NCI-H226 (cell line): ENCODE data around the gene KCND2.
"Not testable (repeated sequence)": the region's sequence is repeated elsewhere in the genome, so short reads cannot be mapped to it uniquely, and the experiment has no call there.

Source experiments
- DNase-seq: peaks from one replicate; pipeline ENCODE4 v3.0.0-alpha.2; 2015

KCND2 gene

GRCh38 chr7:120502825-120503224 lies 229.8 kb downstream of the KCND2 start:
- DNase-seq: no peak

GRCh38 chr7:120504386-120504785 lies 231.4 kb downstream of the KCND2 start:
- no peak for DNase-seq

- DNase-seq: no peak
Observed at GRCh38 chr7:120505770-120506169, 232.8 kb downstream of the KCND2 start.

- DNase-seq: no peak
Observed at GRCh38 chr7:120512701-120513100, 239.7 kb downstream of the KCND2 start.

- DNase-seq: no peak
Observed at GRCh38 chr7:120519224-120519623, 246.2 kb downstream of the KCND2 start.

GRCh38 chr7:120521761-120522737 lies 249.1 kb downstream of the KCND2 start:
- peak; percentile 16 for DNase-seq

- no peak for DNase-seq
Observed at GRCh38 chr7:120523985-120524384, 251.0 kb downstream of the KCND2 start.

- DNase-seq: no peak
Observed at GRCh38 chr7:120526902-120527509, 254.0 kb downstream of the KCND2 start.

- DNase-seq: no peak
Observed at GRCh38 chr7:120529736-120530135, 256.8 kb downstream of the KCND2 start.

GRCh38 chr7:120538335-120538734 lies 265.4 kb downstream of the KCND2 start:
- DNase-seq: no peak

GRCh38 chr7:120539321-120539720 lies 266.3 kb downstream of the KCND2 start:
- no peak for DNase-seq

GRCh38 chr7:120547605-120548004 lies 274.6 kb downstream of the KCND2 start:
- no peak for DNase-seq

- peak; percentile 41 for DNase-seq
Observed at GRCh38 chr7:120550494-120551048, 277.6 kb downstream of the KCND2 start.

- DNase-seq: no peak
Observed at GRCh38 chr7:120553491-120553890, 280.5 kb downstream of the KCND2 start.

GRCh38 chr7:120554960-120555571 lies 282.1 kb downstream of the KCND2 start:
- DNase-seq: peak; percentile 24

GRCh38 chr7:120564145-120564544 lies 291.2 kb downstream of the KCND2 start:
- no peak for DNase-seq

GRCh38 chr7:120567204-120567603 lies 294.2 kb downstream of the KCND2 start:
- DNase-seq: no peak

- not testable (repeated sequence) for DNase-seq
Observed at GRCh38 chr7:120578657-120579056, 305.7 kb downstream of the KCND2 start.

GRCh38 chr7:120582916-120583315 lies 309.9 kb downstream of the KCND2 start:
- peak; percentile 7 for DNase-seq

- DNase-seq: peak; percentile 96
Observed at GRCh38 chr7:120583899-120584586, 311.1 kb downstream of the KCND2 start.

GRCh38 chr7:120586571-120586970 lies 313.6 kb downstream of the KCND2 start:
- DNase-seq: no peak

GRCh38 chr7:120587243-120587642 lies 314.3 kb downstream of the KCND2 start:
- no peak for DNase-seq

GRCh38 chr7:120588416-120588815 lies 315.4 kb downstream of the KCND2 start:
- DNase-seq: no peak
